SIG-M5 treated with dmso at 0.1 percent for 504 hours (cell line): ENCODE data around the gene FARS2.
A peak's percentile ranks its signal among the peaks of the same experiment; 100 is the strongest.
"Not testable (repeated sequence)": the region's sequence is repeated elsewhere in the genome, so short reads cannot be mapped to it uniquely, and the experiment has no call there.

Experiments used
- DNase-seq: peaks from one replicate; lab custom pipeline; 2025; ENCODE audit not compliant: unreplicated experiment; lab: John Stamatoyannopoulos, UW

Gene FARS2

DNA sequence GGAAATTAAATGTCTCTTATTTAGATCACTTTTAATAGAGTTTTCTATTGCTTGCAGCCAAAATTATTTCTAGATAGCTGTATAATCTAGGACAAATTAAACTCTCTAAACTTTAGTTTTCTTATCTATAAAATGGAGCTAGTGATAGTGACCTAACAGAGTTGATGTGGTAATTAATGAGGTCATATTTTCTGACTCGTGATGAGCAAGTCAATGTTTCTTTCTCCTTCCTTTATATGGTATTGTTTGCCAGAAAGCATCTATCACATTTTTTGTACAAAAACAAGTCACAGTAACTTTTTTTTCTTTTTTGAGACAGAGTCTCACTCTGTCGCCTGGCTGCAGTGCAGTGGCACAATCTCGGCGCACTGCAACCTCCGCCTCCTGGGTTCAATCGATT, 267.7 kb downstream of the FARS2 start:
- DNase-seq = no peak

DNA sequence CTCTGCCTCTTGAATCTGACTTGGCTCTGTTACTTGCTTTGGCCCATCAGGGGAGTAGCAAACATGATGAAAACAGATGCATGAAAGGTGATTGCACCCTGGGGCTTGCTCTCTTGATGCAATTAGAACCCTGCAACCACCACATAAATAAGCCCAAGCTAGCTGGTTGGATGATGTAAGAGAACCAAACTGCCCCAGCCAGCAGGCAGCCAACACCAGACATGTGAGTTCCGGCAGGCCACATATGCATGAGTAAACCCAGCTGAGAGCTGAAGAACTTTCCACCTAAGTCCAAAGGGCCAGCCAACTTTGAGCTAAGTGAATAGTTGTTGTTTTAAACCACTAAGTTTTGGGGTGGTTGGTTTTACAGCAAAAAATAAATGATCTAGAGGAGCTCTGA, 268.4 kb downstream of the FARS2 start:
- DNase-seq = no peak

DNA sequence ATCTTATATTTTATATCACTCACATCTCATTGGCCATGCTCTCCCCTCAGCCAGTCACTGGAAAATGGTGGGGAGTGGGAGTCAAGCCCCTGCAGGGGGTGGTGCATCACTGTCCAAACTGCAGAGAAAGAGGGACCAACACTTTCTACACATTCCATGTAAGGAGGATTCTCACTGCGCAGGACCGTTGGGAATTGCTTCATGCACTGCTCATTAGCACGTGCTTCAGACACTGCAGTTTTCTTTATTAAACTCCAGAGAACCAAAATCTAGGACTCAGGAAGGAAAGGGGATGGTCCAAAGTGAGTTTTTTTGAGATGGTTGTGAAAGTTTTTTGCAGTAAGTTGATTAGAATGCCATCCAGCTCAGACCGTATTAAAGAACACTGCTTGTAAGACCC, 269.8 kb downstream of the FARS2 start:
- no peak for DNase-seq

DNA sequence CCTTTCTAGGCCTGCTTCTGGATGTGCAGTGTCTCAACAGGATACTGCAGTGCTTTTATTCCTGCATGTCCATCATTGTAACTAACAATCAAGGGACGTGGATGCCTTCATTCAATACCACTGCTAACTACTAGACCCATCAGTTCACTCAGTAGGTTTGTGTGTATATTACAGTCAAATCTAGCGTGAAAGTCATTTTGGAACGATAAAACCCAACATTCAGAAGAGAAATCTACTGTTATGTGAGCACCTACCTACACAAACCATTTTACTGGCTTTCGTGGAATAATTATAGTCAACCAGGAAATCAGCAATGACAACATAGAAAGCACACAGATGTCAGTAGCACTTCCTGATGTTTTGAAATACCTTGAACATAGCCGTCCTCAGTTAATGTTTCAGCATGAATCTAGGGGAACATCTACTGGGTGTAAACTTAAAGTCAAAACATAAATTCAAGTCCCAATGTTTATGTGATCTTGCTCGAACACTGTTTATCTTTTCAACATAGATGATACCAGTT, 270.6 kb downstream of the FARS2 start:
- DNase-seq = peak; percentile 10

DNA sequence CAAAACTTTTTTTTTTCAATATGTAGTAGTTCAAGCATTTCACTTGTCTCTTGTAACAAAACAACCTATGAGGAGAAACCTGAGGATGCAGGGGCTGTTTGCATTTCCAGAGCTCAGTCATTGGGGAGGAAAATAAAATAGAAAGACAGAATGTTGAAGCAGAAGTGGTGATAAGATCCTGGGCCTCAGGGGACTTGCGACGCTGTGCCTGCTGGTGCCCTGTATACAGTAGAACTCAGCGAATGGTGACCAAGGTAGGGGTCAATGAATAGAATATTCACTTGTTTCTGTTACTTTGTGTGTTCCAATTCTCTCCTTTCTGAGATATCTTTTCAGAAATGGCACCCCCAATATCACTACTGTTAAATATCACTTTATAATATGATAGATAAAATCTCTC, 271.6 kb downstream of the FARS2 start:
- no peak for DNase-seq

DNA sequence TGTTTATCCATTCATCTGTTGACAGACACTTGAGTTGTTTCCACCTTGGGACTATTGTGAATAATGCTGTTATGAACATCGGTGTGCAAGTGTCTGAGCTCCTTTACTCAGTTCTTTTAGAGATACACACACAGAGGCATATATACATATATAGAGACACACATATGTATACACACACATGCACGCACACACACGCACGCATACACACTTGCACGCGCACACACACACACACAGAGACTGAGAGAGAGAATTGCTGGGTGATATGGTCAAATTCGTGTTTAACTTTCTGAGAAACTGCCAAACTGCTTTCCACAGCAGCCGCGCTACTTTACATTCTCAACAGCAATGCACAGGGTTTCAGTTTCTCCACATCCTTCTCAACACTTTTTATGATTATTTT, 273.3 kb downstream of the FARS2 start:
- DNase-seq = no peak

DNA sequence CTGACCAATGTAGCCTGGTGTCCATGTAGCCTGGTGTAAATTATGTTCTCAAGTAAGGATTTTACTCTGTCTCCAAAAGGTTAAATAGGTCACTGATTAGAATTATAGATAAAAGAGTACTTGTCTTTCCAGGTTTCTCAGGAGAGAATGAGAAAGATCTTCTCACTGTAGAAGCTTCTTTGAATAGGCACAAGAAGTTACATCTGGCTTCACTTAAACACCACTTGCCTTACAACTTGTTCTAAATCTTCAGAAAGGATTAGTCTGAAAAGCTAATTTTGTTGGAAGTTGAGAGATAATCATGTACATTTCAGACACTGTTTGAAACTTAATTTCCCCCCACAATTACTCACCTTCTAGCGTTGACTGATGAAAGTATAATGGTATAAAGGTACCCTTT, 275.3 kb downstream of the FARS2 start:
- DNase-seq = no peak

DNA sequence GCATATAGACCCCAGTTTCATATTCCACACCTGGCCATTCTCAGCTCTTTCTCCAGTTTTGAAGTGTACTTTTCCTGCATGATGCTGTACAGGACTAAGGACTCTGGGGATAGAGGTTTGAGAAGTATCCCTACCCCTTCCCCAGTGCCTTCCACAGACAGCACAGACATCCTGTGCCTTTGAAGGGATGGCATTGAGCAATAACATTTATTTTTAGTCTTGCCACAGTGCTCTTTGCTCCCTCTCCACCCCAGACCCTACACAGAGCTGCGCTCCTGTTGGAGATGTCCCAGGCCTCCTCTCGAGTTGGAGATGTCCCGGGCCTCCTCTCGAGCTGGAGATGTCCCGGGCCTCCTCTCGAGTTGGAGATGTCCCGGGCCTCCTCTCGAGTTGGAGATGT, 275.8 kb downstream of the FARS2 start:
- DNase-seq = no peak

DNA sequence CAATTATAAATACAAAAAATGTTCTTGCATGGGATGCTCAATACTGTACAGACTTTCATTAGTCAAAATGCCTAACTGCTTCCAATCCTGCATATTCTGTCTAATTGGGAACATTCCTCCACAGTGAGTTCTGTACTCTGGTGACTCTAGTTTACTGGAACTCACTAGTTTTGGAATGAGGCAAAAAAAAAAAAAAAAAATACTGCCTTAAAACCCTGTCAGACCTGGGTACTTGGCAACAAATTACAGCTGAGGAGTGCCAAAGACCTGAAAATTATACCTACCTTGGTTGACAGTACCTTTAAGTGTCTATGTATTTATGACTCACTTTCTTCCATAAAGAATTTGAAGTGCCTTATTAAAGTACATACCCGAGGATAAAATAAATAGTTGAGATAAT, 276.7 kb downstream of the FARS2 start:
- DNase-seq = no peak

DNA sequence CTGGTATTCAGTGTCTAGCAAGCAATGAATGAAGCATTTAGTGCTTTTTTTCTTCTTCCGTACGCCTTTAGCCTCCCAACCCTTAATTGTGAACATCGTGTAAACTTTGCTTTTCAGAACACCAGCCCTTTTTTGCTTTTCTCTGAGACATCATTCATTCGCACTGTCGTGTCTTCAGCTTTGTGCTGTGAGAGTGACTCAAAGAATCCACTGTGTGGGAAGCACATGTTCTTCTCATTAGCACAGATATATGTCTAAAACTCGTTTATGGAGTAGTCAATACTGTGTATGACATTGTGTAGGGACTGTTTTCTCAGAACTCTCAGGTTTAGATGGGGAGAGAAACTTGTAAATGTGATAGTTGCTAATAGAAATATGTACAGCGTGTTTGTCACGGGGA, 279.1 kb downstream of the FARS2 start:
- DNase-seq = no peak

DNA sequence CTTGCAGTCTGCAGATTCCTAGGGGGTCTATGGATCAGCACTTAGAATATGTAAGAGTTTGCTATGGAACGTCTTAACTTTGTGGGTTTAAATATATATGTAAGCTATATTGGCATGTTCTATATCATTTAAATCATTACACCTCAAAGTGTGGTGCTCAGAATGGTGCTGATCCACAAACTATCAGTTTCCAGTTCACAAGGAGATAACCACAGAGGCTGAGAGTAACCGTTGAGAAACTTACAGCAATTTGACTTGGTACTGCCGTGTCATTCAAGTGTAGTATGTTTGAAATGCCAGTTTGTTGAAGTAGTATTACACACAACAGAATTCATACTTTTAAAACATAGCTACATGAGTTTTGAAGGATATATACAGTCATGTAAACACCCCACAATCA, 279.7 kb downstream of the FARS2 start:
- no peak for DNase-seq

DNA sequence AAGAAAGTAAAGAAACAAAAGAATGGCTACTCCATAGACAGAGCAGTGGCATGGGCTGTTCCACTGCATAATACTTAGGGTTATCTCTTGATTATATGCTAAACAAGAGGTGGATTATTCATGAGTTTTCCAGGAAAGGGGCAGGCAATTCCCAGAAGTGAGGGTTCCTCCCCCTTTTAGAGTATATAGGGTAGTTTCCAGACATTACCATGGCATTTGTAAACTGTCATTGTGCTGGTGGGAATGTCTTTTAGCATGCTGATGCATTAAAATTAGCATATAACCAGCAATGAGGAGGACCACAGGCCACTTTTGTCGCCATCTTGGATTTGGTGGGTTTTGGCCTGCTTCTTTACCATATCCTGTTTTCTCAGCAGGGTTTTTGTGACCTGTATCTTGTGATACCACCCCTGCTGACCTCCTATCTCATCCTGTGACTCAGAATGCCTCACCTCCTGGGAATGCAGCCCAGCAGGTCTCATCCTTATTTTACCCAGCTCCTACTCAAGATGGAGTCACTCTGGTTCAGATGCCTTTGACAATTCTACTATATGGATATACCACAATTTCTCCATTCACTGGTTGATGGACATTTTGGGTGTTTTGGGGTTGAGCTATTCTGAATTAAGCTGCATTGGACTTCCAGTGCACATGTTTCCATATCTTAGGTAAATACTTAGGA, 280.6 kb downstream of the FARS2 start:
- no peak for DNase-seq

DNA sequence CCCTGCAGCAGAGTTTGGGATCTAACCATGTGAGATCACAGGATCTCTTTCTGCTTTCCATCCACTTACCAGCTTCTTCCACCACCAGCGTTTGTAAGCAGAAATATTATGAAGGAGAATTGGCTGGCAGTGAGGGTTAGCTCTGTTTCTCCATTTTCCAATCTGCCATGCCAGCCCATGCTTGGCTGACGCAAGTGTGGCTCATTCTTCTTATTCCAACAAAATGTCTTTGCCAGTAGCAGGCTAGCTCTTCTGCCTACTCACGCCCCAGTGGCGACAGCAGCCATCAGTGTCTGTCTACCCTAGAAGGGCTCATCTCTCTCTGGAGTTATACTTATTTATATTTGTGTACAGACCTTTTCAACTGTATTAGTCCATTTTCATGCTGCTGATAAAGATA, 286.2 kb downstream of the FARS2 start:
- no peak for DNase-seq

DNA sequence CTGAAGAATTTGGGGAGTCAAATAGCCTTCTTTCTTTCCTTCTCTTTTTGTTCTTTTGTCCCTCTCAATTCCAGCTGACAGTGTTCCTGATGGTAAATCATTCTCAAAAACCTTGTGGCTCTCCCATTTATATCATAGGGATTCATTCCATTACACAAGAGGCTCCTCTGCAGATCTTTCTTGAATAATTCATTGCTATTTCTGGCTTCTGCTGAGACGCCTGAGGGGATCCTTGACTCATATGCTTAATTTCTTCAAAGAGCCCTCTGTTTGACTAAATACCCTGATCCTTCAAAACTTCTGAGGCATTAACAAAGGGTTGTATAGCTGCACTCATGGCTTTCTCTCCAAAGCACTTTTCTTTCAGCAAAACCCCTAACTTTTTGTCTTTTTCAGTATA, 289.3 kb downstream of the FARS2 start:
- DNase-seq = no peak

DNA sequence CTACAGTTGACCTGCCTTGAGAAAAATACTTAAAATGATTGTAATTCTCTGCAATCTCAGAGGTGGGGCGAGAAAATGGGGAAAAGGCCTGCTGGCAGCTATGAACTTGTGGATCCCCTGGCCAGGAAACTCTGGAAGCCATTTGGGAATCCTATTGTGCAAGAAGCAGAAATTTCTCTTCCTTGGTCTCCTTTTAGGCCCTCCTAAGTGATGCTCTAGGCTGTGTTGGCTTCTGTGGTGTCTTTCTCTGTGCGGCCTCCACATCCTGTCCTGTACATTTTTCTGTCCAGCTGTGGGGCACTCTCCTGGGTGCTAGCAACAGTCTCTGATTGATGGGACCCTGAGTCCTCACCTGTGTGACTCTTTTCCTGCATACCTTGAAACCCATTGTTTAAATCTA, 290.9 kb downstream of the FARS2 start:
- DNase-seq = no peak

DNA sequence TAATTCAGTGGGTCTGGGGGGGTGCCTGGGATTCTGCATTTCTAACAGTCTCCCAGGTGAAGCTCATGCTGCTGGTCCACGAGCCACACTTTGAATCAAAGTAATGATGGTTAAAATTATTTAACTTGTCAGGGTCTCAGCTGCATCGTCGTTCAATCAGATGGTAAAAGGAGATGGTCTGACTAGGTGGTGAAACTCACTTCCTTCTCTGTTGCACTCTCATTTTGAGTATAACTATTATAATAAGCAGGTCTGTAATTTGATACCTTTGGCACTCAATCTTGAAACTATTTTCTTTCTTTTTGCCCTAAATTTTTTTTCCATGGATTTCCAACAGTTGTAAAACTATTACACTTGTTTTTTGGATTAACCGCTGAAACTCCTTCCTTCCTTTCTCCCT, 292.5 kb downstream of the FARS2 start:
- no peak for DNase-seq

DNA sequence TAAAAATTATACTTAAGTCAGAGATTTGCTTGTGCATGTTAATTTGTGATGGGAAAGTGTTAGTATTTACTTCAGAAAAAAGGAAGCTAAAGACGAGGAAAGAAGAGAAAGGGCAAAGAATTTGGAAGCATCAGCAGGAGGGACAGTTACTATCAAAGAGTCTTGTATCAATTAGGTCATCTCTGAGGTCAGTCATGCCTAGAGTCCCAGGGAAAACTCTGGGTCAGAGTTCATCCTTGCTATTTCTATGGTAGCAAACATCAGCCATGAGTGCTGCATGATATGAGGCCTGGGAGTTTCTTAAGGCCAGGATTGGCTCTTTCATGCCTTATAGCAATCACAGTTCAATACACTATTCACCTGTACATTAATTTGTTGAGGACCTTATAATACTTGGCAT, 292.9 kb downstream of the FARS2 start:
- DNase-seq = no peak

DNA sequence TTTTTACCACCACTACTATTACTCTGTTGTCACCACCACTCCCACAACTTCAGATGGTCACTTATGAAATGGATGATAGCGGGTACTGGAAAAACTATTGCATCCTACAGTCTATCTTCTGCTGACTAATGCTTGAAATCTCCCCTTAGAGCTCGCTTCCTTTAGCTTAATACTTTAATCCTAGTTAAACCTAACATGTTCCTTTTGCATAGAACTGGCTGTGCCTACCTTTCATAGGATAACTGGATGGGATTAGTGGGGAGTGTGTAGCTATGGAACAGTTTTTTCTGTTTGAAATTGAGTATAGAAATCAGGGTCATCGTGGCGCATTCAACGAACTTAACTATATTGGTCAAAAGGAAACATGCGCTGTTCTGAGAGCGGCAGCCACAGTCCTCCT, 294.7 kb downstream of the FARS2 start:
- no peak for DNase-seq

DNA sequence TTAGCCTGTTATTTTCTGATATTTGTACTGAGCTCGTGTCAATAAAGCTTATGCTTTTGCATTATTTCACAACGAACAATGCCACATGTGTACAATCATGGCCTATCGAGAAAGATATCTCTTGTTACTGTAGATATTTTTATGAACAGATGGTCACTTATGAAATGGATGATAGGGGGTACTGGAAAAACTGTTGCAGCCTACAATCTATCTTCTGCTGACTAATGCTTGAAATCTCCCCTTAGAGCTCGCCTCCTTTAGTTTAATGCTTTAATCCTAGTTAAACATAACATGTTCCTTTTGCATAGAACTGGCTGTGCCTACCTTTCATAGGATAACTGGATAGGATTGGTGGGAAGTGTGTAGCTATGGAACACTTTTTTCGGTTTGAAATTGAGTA, 296.2 kb downstream of the FARS2 start:
- DNase-seq = no peak

DNA sequence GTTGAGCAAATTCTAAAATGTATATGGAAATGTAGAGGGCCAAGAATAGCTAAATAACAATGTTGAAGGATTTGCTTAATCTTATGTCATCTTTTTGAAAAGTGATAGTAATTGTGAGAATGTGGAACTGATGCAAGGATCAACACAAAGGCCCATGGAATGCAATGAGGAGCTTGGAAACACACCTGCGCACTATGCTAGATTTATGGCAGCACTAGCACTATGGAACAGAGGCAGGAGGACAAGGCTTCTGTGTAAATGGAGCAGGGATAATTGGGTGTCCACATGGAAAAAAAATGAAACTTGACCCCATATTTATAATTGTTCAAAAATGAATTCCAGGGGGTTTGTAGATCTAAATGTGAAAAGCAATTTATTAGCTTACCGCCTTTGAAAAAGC, 298.3 kb downstream of the FARS2 start:
- no peak for DNase-seq

DNA sequence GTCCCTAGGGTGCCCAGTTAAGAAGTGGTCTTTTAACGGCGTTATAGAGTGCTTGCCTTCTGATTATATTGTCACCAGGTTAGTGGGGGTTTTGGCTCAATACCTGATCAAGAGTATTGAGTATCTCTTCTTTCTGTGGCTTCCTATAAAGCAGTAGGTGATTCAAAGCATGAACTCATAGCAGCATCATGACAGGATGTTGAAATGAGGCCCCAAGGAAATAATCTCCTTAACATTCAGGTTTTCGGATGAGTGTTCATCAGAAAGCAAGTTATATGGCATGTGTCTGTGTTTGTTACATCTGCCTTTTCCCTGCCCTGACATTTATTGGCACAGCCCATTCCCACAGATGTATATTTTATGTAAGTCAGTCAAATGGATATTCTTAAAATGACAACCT, 301.0 kb downstream of the FARS2 start:
- DNase-seq = no peak

DNA sequence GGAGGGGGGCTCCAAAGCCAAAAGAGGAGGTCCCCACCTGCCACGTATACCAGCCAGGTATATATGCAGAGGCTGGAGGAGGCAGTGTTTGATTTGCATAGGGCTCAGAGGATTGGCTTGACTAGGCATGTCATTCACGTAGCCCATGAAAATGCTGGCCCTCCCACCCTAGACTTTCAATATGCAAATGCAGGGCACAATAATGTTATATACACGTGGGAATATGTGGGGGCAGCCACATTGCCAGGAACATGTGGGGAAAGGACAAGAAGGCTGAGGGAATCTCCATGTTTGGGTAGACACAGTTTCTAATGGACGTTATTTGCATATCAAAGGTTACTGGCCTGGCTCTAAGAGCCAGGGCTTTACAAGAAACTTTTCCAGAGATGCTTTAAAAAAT, 301.8 kb downstream of the FARS2 start:
- DNase-seq = no peak

DNA sequence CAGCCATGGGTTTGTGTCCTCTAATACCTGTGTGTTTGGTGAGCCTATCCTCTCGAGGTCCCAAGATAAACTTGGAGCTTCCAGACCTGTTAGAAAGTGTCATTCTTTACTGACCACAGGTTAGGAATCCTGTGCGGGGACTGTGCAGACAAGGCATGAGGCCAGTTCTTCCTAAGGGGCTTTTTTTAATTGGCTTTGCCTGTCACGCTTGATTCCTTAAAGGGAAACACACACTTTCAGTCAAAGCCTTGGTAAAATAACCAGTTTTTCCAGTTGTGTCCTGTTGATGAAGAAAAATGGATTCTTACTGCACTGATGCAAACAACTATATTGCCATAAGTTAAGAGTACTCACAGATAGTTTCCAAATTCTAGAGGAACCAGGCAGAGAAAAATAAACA, 303.4 kb downstream of the FARS2 start:
- DNase-seq = not testable (repeated sequence)
